Endothelial cell (in vitro differentiated cells): Measurements from ENCODE around the gene SMCO4. TPM values are rescaled to one million over a fixed set of nuclear protein-coding genes. Genes with fewer than 3 reads are reported as not detected.
"Not testable (repeated sequence)": the region's sequence is repeated elsewhere in the genome, so short reads cannot be mapped to it uniquely, and the experiment has no call there.

ENCODE experiments used
- DNase-seq: peaks from one replicate; pipeline ENCODE4 v3.0.0; 2021; ENCODE audit warnings: low spot score
- H3K27ac Mint-ChIP-seq: one replicate; pipeline ENCODE4 v1.8.0; 2021; ENCODE audit warnings: mixed read lengths, inconsistent platforms; ENCODE audit not compliant: unreplicated experiment
- H3K27me3 Mint-ChIP-seq: one replicate; pipeline ENCODE4 v1.8.0; 2021; ENCODE audit warnings: mild to moderate bottlenecking, moderate library complexity, mixed read lengths, inconsistent platforms; ENCODE audit not compliant: unreplicated experiment
- H3K36me3 Mint-ChIP-seq: one replicate; pipeline ENCODE4 v1.8.0; 2021; ENCODE audit warnings: mild to moderate bottlenecking, low read depth, mixed read lengths, inconsistent platforms; ENCODE audit not compliant: unreplicated experiment
- H3K4me1 Mint-ChIP-seq: one replicate; pipeline ENCODE4 v1.8.0; 2021; ENCODE audit warnings: mild to moderate bottlenecking, mixed read lengths, inconsistent platforms; ENCODE audit not compliant: unreplicated experiment
- H3K4me3 Mint-ChIP-seq: one replicate; pipeline ENCODE4 v1.8.0; 2021; ENCODE audit warnings: mild to moderate bottlenecking, mixed read lengths, inconsistent platforms; ENCODE audit not compliant: unreplicated experiment
- H3K9me3 Mint-ChIP-seq: one replicate; pipeline ENCODE4 v1.8.0; 2021; ENCODE audit warnings: mixed read lengths, inconsistent platforms; ENCODE audit not compliant: unreplicated experiment
- total RNA-seq: library from RNA; stranded (reverse); fragmentation: NEBNext Ultra II Directional; extraction: Animal tissue kit (Norgen Biotek cat#: 25700); gene quantifications from one replicate; pipeline ENCODE4 v1.2.1, GENCODE V29; 2021; ENCODE audit not compliant: unreplicated experiment
- TF ChIP-seq, protein P1 (sequence below): fragments of 200-600 bp; sonication (generic); IDR thresholded peaks from one replicate; pipeline ENCODE4 v1.5.0; 2021; ENCODE audit warnings: antibody characterized with exemption; ENCODE audit not compliant: unreplicated experiment

Gene SMCO4
- total RNA-seq, 1 donor from 2014 or later = 23.7 TPM

DNA sequence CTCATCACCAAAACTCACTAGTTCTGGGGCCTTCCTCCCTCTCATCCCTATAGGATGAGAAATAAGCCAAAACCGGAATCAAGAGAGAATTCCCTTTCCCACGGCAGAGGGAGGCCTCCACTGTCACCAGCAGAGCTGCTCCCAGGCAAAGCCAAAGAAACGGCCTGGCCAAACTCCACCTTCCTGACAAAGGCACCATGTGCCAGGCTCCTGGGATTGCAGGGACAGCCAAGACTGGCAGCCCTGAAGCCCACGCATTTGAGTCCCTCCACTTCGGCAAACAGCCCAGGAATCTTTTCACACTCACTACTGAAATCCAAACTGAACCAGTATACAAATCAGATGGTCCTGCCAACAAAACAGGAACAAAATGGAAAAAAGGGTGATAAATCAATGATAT, 6.1 kb downstream of the SMCO4 start:
- peaks cover 5% of the 10 kb centered on the region for H3K36me3 Mint-ChIP-seq
- H3K9me3 Mint-ChIP-seq = no peaks in the 10 kb centered on the region
- peaks cover 5% of the 10 kb centered on the region for H3K27me3 Mint-ChIP-seq
- DNase-seq = no peak
- H3K4me1 Mint-ChIP-seq = peaks cover 27% of the 10 kb centered on the region
- no peak overlapping the region for H3K4me3 Mint-ChIP-seq
- H3K27ac Mint-ChIP-seq = no peak overlapping the region
- TF ChIP-seq, protein P1, sequence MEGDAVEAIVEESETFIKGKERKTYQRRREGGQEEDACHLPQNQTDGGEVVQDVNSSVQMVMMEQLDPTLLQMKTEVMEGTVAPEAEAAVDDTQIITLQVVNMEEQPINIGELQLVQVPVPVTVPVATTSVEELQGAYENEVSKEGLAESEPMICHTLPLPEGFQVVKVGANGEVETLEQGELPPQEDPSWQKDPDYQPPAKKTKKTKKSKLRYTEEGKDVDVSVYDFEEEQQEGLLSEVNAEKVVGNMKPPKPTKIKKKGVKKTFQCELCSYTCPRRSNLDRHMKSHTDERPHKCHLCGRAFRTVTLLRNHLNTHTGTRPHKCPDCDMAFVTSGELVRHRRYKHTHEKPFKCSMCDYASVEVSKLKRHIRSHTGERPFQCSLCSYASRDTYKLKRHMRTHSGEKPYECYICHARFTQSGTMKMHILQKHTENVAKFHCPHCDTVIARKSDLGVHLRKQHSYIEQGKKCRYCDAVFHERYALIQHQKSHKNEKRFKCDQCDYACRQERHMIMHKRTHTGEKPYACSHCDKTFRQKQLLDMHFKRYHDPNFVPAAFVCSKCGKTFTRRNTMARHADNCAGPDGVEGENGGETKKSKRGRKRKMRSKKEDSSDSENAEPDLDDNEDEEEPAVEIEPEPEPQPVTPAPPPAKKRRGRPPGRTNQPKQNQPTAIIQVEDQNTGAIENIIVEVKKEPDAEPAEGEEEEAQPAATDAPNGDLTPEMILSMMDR = no peak

DNA sequence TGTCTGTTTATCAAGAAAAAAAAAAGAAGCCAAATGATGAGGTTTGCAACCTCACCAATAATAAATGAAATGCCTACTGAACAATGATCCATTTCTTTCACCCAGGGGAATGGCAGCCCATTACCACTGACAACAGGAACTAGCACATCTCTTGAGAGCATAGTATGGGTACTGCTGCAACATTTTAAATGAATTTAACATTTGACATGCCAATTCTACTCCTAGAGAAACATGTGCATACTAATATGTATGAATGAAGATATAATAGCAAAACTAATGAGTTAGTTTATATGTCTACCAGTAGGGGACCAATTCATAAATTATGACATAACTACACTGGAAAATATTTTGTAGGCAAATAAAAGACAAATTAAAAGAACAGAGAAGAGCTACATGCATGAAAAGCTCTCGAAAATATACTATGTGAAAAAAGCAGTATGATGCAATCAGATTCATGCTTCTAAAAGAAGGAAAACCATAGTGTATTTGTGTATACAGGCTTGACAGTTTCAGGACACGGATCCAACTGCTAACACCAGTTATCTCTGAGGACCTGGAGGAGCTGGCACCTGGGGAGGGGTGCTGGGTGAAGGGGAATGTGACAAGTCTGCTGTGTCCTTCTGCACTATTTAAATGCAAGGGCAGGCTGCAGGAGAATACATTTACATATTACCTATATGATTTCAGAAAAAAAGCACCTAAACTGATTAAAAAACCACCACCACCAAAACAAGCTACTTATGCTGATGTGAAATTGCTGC, 6.9 kb downstream of the SMCO4 start:
- Mint-ChIP-seq H3K4me3 (no peak overlapping the region), H3K4me1 (peaks cover 27% of the 10 kb centered on the region), H3K36me3 (peaks cover 8% of the 10 kb centered on the region), H3K9me3 (no peaks in the 10 kb centered on the region), H3K27ac (no peak overlapping the region), H3K27me3 (peaks cover 5% of the 10 kb centered on the region)
- TF ChIP-seq, protein P1 = peak; percentile 23
- no peak for DNase-seq

DNA sequence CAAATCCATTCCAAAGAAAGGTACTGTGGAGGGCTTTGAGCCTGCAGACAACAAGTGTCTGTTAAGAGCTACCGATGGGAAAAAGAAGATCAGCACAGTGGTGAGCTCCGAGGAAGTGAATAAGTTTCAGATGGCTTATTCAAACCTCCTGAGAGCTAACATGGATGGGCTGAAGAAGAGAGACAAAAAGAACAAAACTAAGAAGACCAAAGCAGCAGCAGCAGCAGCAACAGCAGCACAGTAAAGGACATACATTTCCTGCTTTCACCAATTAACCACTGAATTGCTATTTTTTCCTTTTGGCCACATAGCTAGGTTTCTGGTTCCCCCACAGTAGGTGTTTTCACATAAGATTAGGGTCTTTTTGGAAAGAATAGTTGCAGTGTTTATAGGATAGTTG, 7.6 kb downstream of the SMCO4 start:
- not testable (repeated sequence) for H3K4me3 Mint-ChIP-seq, H3K27me3 Mint-ChIP-seq, H3K9me3 Mint-ChIP-seq, DNase-seq, H3K36me3 Mint-ChIP-seq, H3K27ac Mint-ChIP-seq
- H3K4me1 Mint-ChIP-seq = peaks cover 29% of the 10 kb centered on the region

DNA sequence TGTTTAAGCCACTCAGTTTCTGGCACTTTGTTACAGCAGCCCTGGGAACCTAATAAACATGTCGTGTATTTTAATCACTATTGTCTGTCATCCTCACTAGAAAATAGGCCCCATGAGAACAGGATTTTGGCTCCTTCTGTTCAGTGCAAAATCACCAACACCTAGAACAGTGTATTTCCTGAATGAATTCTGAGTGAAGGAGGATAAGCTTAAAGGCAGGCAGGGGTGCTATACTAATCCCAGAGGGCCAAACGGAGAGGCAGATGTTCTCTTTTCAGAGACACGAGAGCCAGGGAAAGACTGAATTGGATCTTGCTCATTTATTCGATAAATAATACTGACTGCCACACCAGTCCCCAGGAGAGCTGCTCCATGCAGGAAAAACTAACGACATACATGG, 10.4 kb downstream of the SMCO4 start:
- Mint-ChIP-seq H3K27me3 (peaks cover 7% of the 10 kb centered on the region), H3K4me1 (peaks cover 49% of the 10 kb centered on the region), H3K4me3 (peak overlapping the region; percentile 19), H3K9me3 (no peaks in the 10 kb centered on the region), H3K27ac (no peak overlapping the region), H3K36me3 (peaks cover 8% of the 10 kb centered on the region)
- no peak for DNase-seq
- TF ChIP-seq, protein P1 = no peak

DNA sequence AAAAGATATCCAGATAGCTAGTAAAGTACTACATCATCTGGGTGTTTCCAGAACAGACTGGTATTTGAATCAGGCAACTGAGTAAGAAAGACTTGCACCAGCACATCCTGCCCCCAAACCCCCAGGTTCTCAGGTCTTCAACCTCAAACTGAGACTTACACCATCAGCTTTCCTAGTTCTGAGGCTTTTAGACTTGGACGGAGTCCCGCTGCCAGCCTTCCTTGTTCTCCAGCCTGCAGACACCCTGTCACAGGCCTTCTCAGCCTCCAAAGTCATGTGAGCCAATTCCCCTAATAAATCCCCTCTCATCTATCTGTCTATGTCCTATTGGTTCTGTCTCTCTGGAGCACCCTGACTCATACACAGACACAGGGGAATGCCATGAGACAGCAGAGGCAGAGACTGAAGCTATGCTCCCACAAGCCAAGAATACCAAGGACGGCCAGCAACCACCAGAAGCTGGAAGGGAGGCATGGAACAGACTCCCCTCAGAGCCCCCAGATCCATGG, 10.9 kb downstream of the SMCO4 start:
- no peak overlapping the region for H3K4me3 Mint-ChIP-seq
- TF ChIP-seq, protein P1 = no peak
- H3K36me3 Mint-ChIP-seq = peaks cover 8% of the 10 kb centered on the region
- H3K27me3 Mint-ChIP-seq = peaks cover 7% of the 10 kb centered on the region
- H3K9me3 Mint-ChIP-seq = no peaks in the 10 kb centered on the region
- no peak overlapping the region for H3K27ac Mint-ChIP-seq
- H3K4me1 Mint-ChIP-seq = peaks cover 49% of the 10 kb centered on the region
- no peak for DNase-seq
